Hepatic stellate cell (primary cell): ENCODE results near the gene RBFOX2.
A peak's percentile ranks its signal among the peaks of the same experiment; 100 is the strongest.

ENCODE experiments used
- DNase-seq: peaks from one replicate; pipeline ENCODE4 v3.0.0; 2011; ENCODE audit warnings: low spot score

The RBFOX2 gene

GRCh38 chr22:35896111-35896705 lies 132.4 kb downstream of the RBFOX2 start:
- no peak for DNase-seq

- DNase-seq, result peak; percentile 27
These were observed 133.5 kb downstream of the RBFOX2 start for GRCh38 chr22:35894937-35895708.

GRCh38 chr22:35894464-35894878 lies 134.2 kb downstream of the RBFOX2 start:
- DNase-seq, result no peak

GRCh38 chr22:35893698-35894097 lies 134.9 kb downstream of the RBFOX2 start:
- DNase-seq, result no peak

GRCh38 chr22:35892192-35892591 lies 136.4 kb downstream of the RBFOX2 start:
- no peak for DNase-seq

GRCh38 chr22:35891442-35891841 lies 137.2 kb downstream of the RBFOX2 start:
- no peak for DNase-seq

GRCh38 chr22:35889071-35889470 lies 139.6 kb downstream of the RBFOX2 start:
- no peak for DNase-seq

- DNase-seq, result no peak
These were observed 140.3 kb downstream of the RBFOX2 start for GRCh38 chr22:35888181-35888870.

GRCh38 chr22:35887296-35887875 lies 141.2 kb downstream of the RBFOX2 start:
- DNase-seq, result no peak

- no peak for DNase-seq
These were observed 142.3 kb downstream of the RBFOX2 start for GRCh38 chr22:35886309-35886708.

GRCh38 chr22:35884529-35884928 lies 144.1 kb downstream of the RBFOX2 start:
- no peak for DNase-seq

GRCh38 chr22:35883031-35883620 lies 145.5 kb downstream of the RBFOX2 start:
- no peak for DNase-seq

- DNase-seq, result no peak
These were observed 146.2 kb downstream of the RBFOX2 start for GRCh38 chr22:35882211-35883030.

GRCh38 chr22:35879351-35879750 lies 149.3 kb downstream of the RBFOX2 start:
- DNase-seq, result no peak

- no peak for DNase-seq
These were observed 155.2 kb downstream of the RBFOX2 start for GRCh38 chr22:35873426-35873825.

GRCh38 chr22:35872451-35872850 lies 156.2 kb downstream of the RBFOX2 start:
- no peak for DNase-seq

- no peak for DNase-seq
These were observed 157.9 kb downstream of the RBFOX2 start for GRCh38 chr22:35870517-35871293.

GRCh38 chr22:35868938-35869337 lies 159.7 kb downstream of the RBFOX2 start:
- DNase-seq, result peak; percentile 17

- no peak for DNase-seq
These were observed 162.0 kb downstream of the RBFOX2 start for GRCh38 chr22:35866651-35867050.

- DNase-seq, result no peak
These were observed 164.0 kb downstream of the RBFOX2 start for GRCh38 chr22:35864545-35865165.
